Smooth muscle cell (in vitro differentiated cells): ENCODE data around the gene ZC3H11A. TPM values are rescaled to one million over a fixed set of nuclear protein-coding genes. Genes with fewer than 3 reads are reported as not detected.

Experiments used
- DNase-seq: peaks from one replicate; lab custom pipeline; 2025; ENCODE audit not compliant: unreplicated experiment; lab: John Stamatoyannopoulos, UW
- H2AFZ ChIP-seq: fragments of 200-600 bp; sonication (generic); 2 replicates; pipeline ENCODE4 v1.6.0; 2016; ENCODE audit warnings: antibody characterized with exemption, low read depth, mild to moderate bottlenecking
- H3F3A ChIP-seq: fragments of 200-600 bp; sonication (generic); 2 replicates; pipeline ENCODE4 v1.6.0; 2017; ENCODE audit warnings: antibody characterized with exemption, low read depth
- H3K27ac ChIP-seq: fragments of 200-600 bp; sonication (generic); 2 replicates; pipeline ENCODE4 v1.5.1; 2016; ENCODE audit warnings: low read depth, mild to moderate bottlenecking
- H3K27me3 ChIP-seq: fragments of 200-600 bp; sonication (generic); 2 replicates; pipeline ENCODE4 v1.6.1; 2016; ENCODE audit warnings: low read depth, mild to moderate bottlenecking
- H3K36me3 ChIP-seq: fragments of 200-600 bp; sonication (generic); 2 replicates; pipeline ENCODE4 v1.5.1; 2016; ENCODE audit warnings: low read depth
- H3K4me1 ChIP-seq: fragments of 200-600 bp; sonication (generic); 2 replicates; pipeline ENCODE4 v1.5.1; 2016; ENCODE audit warnings: low read depth
- H3K4me2 ChIP-seq: fragments of 200-600 bp; sonication (generic); 2 replicates; pipeline ENCODE4 v1.6.0; 2016; ENCODE audit warnings: mild to moderate bottlenecking
- H3K4me3 ChIP-seq: fragments of 200-600 bp; sonication (generic); 2 replicates; pipeline ENCODE4 v1.5.1; 2016; ENCODE audit warnings: mild to moderate bottlenecking
- H3K79me2 ChIP-seq: fragments of 200-600 bp; sonication (generic); 2 replicates; pipeline ENCODE4 v1.6.0; 2016; ENCODE audit warnings: low read depth, mild to moderate bottlenecking
- H3K9ac ChIP-seq: fragments of 200-600 bp; sonication (generic); 2 replicates; pipeline ENCODE4 v1.6.0; 2016; ENCODE audit warnings: low read depth
- H3K9me3 ChIP-seq: fragments of 200-600 bp; sonication (generic); replicated peaks from 2 replicates; pipeline ENCODE4 v1.5.1; 2016; ENCODE audit warnings: low read depth
- H4K20me1 ChIP-seq: fragments of 200-600 bp; sonication (generic); 2 replicates; pipeline ENCODE4 v1.6.0; 2016; ENCODE audit warnings: low read depth
- CTCF ChIP-seq: fragments of 200-600 bp; sonication (generic); IDR thresholded peaks from 2 replicates; pipeline ENCODE4 v1.5.1; 2017; ENCODE audit warnings: borderline replicate concordance, mild to moderate bottlenecking, antibody characterized with exemption; ENCODE audit not compliant: insufficient read depth, poor library complexity, severe bottlenecking
- WGBS: methylation state at CpG from one replicate; pipeline ENCODE4 v1.1.7; 2016; ENCODE audit warnings: low lambda C conversion rate; 5-methylcytosine and 5-hydroxymethylcytosine counted together
- polyA plus RNA-seq: library from polyadenylated mRNA; unstranded; fragments of >200 nt; fragmentation: Nextera tagmentation; extraction: Ambion mirVana; gene quantifications from 2 replicates; pipeline ENCODE4 v1.2.1, GENCODE V29; 2016
- total RNA-seq: library from RNA; depleted of rRNA; stranded (reverse); fragments of >200 nt; gene quantifications from 2 replicates; pipeline ENCODE4 v1.2.3, GENCODE V29; 2014

Gene ZC3H11A
- total and polyA plus RNA-seq, 2 experiments from 2014 or later, result 28.4 to 140 TPM

- Histone ChIP-seq H3K4me1 (peaks cover 33% of the 10 kb centered on the region), H3K4me2 (peak overlapping the region; percentile 92), H3K27ac (no peak overlapping the region), H3K4me3 (no peak overlapping the region), H2AFZ (no peak overlapping the region), H3K9me3 (no peaks in the 10 kb centered on the region), H3K79me2 (peaks cover 74% of the 10 kb centered on the region), H4K20me1 (peaks cover 70% of the 10 kb centered on the region), H3K9ac (no peak overlapping the region), H3K36me3 (no peaks in the 10 kb centered on the region), H3F3A (peaks cover 6% of the 10 kb centered on the region), H3K27me3 (no peaks in the 10 kb centered on the region)
- no peak for DNase-seq
- WGBS, result 95% methylated on average over 6 of the region's 6 CpGs
- TF ChIP-seq CTCF, result no peak
Measured at GRCh38 chr1:203797948-203798655, 2.7 kb downstream of the ZC3H11A start.

- Histone ChIP-seq H3K27me3 (no peaks in the 10 kb centered on the region), H3K27ac (no peak overlapping the region), H2AFZ (no peak overlapping the region), H3K4me3 (no peak overlapping the region), H3K36me3 (no peaks in the 10 kb centered on the region), H3K4me1 (peaks cover 33% of the 10 kb centered on the region), H3F3A (peaks cover 6% of the 10 kb centered on the region), H3K4me2 (peak overlapping the region; percentile 92), H4K20me1 (peaks cover 81% of the 10 kb centered on the region), H3K9me3 (no peaks in the 10 kb centered on the region), H3K9ac (no peak overlapping the region), H3K79me2 (peaks cover 83% of the 10 kb centered on the region)
- DNase-seq, result no peak
- 99% methylated on average over 4 of the region's 4 CpGs for WGBS
- TF ChIP-seq CTCF, result no peak
Measured at GRCh38 chr1:203799157-203799556, 3.7 kb downstream of the ZC3H11A start.

GRCh38 chr1:203799971-203800370 is 4.5 kb downstream of the ZC3H11A start:
- Histone ChIP-seq H2AFZ (no peak overlapping the region), H3K27ac (peak overlapping the region; percentile 9)

More at GRCh38 chr1:203799971-203800370, 4.5 kb downstream of the ZC3H11A start:
- Histone ChIP-seq H3K9ac (no peak overlapping the region), H3K4me3 (no peak overlapping the region), H3K27me3 (no peaks in the 10 kb centered on the region), H3K4me1 (peaks cover 32% of the 10 kb centered on the region), H3K9me3 (no peaks in the 10 kb centered on the region), H3K36me3 (no peaks in the 10 kb centered on the region), H3F3A (peaks cover 7% of the 10 kb centered on the region), H3K79me2 (peaks cover 91% of the 10 kb centered on the region), H4K20me1 (peaks cover 89% of the 10 kb centered on the region), H3K4me2 (peak overlapping the region; percentile 92)
- TF ChIP-seq CTCF, result no peak
- WGBS, result 58% methylated on average over 1 of the region's 1 CpG
- no peak for DNase-seq
